RWPE1 (cell line): ENCODE measurements around the gene IL18RAP.

ENCODE experiments used
- CTCF ChIA-PET: fragments of 350-600 bp; sonication (Branson Sonifier 250); formaldehyde crosslinking; extraction: SDS; loops from one replicate; lab custom pipeline; 2021; lab: Yijun Ruan, JAX
- POLR2A ChIA-PET: fragments of 400-600 bp; formaldehyde crosslinking; extraction: SDS; loops from one replicate; lab custom pipeline; 2020; ENCODE audit warnings: antibody characterized with exemption; ENCODE audit not compliant: low non-redundant PET; lab: Yijun Ruan, JAX
- DNase-seq: peaks from one replicate; pipeline ENCODE4 v3.0.0; 2012; ENCODE audit warnings: low spot score
- H3K27ac ChIP-seq: fragments of 450-650 bp; 2 replicates; pipeline ENCODE4 v1.5.1; 2017
- CTCF ChIP-seq: fragments of 450-650 bp; conservative IDR thresholded peaks from 2 replicates; pipeline ENCODE4 v1.5.1; 2017; ENCODE audit warnings: low read depth, mild to moderate bottlenecking

Gene IL18RAP

GRCh38 chr2:102399499-102400141 is 23.3 kb upstream of the IL18RAP start:
- TF ChIP-seq CTCF: no peak
- DNase-seq: no peak
- CTCF ChIA-PET: no interaction called here
- H3K27ac ChIP-seq: no peak overlapping the region
- POLR2A ChIA-PET: no interaction called here

GRCh38 chr2:102401456-102401855 is 21.5 kb upstream of the IL18RAP start:
- ChIA-PET POLR2A (no interaction called here), CTCF (no interaction called here)
- DNase-seq: no peak
- TF ChIP-seq CTCF: no peak
- H3K27ac ChIP-seq: no peak overlapping the region

- no peak for DNase-seq
- ChIA-PET CTCF (no interaction called here), POLR2A (no interaction called here)
- H3K27ac ChIP-seq: no peak overlapping the region
- TF ChIP-seq CTCF: no peak
Observed at GRCh38 chr2:102401865-102402264, 21.1 kb upstream of the IL18RAP start.

- DNase-seq: no peak
- ChIA-PET POLR2A (no interaction called here), CTCF (no interaction called here)
- H3K27ac ChIP-seq: no peak overlapping the region
- no peak for TF ChIP-seq CTCF
Observed at GRCh38 chr2:102410952-102411351, 12.0 kb upstream of the IL18RAP start.

- DNase-seq: no peak
- ChIA-PET CTCF (no interaction called here), POLR2A (no interaction called here)
- H3K27ac ChIP-seq: no peak overlapping the region
- no peak for TF ChIP-seq CTCF
Observed at GRCh38 chr2:102412199-102412598, 10.8 kb upstream of the IL18RAP start.

- CTCF ChIA-PET: no interaction called here
- H3K27ac ChIP-seq: no peak overlapping the region
- DNase-seq: no peak
- POLR2A ChIA-PET: no interaction called here
- no peak for TF ChIP-seq CTCF
Observed at GRCh38 chr2:102417946-102418345, 5.0 kb upstream of the IL18RAP start.
